HepG2 (cell line): Measurements from ENCODE around the gene PRUNE1. TPM values are rescaled to one million over a fixed set of nuclear protein-coding genes. Genes with fewer than 3 reads are reported as not detected.
A peak's percentile ranks its signal among the peaks of the same experiment; 100 is the strongest.

Experiments used
- ATAC-seq: fragments of 200-7000 bp; cut with Tn5 transposase; 3 replicates; pipeline ENCODE4 v1.9.1; 2020; ENCODE audit warnings: mild to moderate bottlenecking, moderate library complexity
- BruUV-seq: library from RNA; stranded (reverse); fragments of 400-500 nt; replicated peaks from 2 replicates; lab custom pipeline; 2021; lab: Mats Ljungman, UMichigan
- CTCF ChIA-PET: fragments of 300-600 bp; formaldehyde crosslinking; extraction: SDS; loops from one replicate; lab custom pipeline; 2021; ENCODE audit warnings: low total read pairs, inconsistent platforms, low intra/inter-chr PET ratio; lab: Yijun Ruan, JAX
- POLR2A ChIA-PET: fragments of 350-600 bp; sonication (Branson Sonifier 250); formaldehyde crosslinking; loops from one replicate; lab custom pipeline; 2020; ENCODE audit warnings: antibody characterized with exemption, inconsistent platforms; lab: Yijun Ruan, JAX
- DNase-seq: peaks from one replicate; pipeline ENCODE4 v3.0.0-alpha.2; 2015; ENCODE audit warnings: low spot score
- FAIRE-seq: peaks from 3 replicates; lab custom pipeline; 2011; peaks lifted over from hg19 to GRCh38; lab: Jason Lieb, UNC
- H2AFZ ChIP-seq: one replicate; pipeline ENCODE4 v1.6.1; 2011; ENCODE audit warnings: low read length, inconsistent platforms
- H3K27ac ChIP-seq: fragments of 300-600 bp; 3 replicates; pipeline ENCODE4 v1.8.0; 2011; ENCODE audit warnings: mixed run types, mild to moderate bottlenecking, mixed read lengths, low read length, inconsistent platforms; ENCODE audit not compliant: insufficient read depth; ENCODE audit errors: extremely low read length
- H3K27me3 ChIP-seq, 2 experiments: fragments of 200-600 bp in 1 of 2; 2 replicates in 1 of 2; 3 replicates in 1 of 2; pipeline versions ENCODE4 v1.6.0 to v1.8.0; 2011; ENCODE audit warnings: low read length in 2 of 2, mild to moderate bottlenecking in 2 of 2, moderate library complexity in 2 of 2, inconsistent platforms in 1 of 2; ENCODE audit not compliant: insufficient read depth in 2 of 2, control insufficient read depth in 1 of 2
- H3K36me3 ChIP-seq, 2 experiments: fragments of 200-600 bp in 1 of 2; replicated peaks in 1 of 2; 2 replicates in 1 of 2; 3 replicates in 1 of 2; pipeline versions ENCODE4 v1.5.1 to v1.8.0; 2011; ENCODE audit warnings: low read length in 2 of 2, inconsistent platforms in 1 of 2; ENCODE audit not compliant: insufficient read depth in 2 of 2, control insufficient read depth in 1 of 2
- H3K4me1 ChIP-seq: 2 replicates; pipeline ENCODE4 v1.5.1; 2012; ENCODE audit warnings: low read length, inconsistent platforms; ENCODE audit not compliant: insufficient read depth
- H3K4me2 ChIP-seq: 2 replicates; pipeline ENCODE4 v1.6.0; 2011; ENCODE audit warnings: low read depth, low read length, inconsistent platforms
- H3K4me3 ChIP-seq, 3 experiments: fragments of 200-600 bp in 1 of 3; sonication (generic), shearing (Covaris generic) in 1 of 3; replicated peaks in 1 of 3; 2 replicates each; pipeline ENCODE4 v1.5.1; 2011 to 2016; ENCODE audit warnings: low read length in 3 of 3, inconsistent platforms in 2 of 3, low read depth in 2 of 3, mild to moderate bottlenecking in 2 of 3, control low read depth in 1 of 3, mixed read lengths in 1 of 3; ENCODE audit not compliant: insufficient read depth in 1 of 3
- H3K79me2 ChIP-seq: one replicate; pipeline ENCODE4 v1.6.1; 2011; ENCODE audit warnings: low read length, inconsistent platforms; ENCODE audit not compliant: insufficient read depth
- H3K9ac ChIP-seq: 2 replicates; pipeline ENCODE4 v1.6.0; 2011; ENCODE audit warnings: mild to moderate bottlenecking, low read depth, low read length, inconsistent platforms; ENCODE audit not compliant: insufficient read depth
- H3K9me3 ChIP-seq: 2 replicates; pipeline ENCODE4 v1.5.1; 2012; ENCODE audit warnings: mild to moderate bottlenecking, low read length
- H4K20me1 ChIP-seq: 2 replicates; pipeline ENCODE4 v1.6.0; 2011; ENCODE audit warnings: inconsistent platforms, mild to moderate bottlenecking, low read length, moderate library complexity; ENCODE audit not compliant: insufficient read depth
- CCDC6 ChIP-seq: sonication (generic); formaldehyde crosslinking; IDR thresholded peaks from 2 replicates; pipeline ENCODE4 v1.8.1; 2022; ENCODE audit warnings: mild to moderate bottlenecking, missing genetic modification reagents, moderate library complexity
- HIVEP1 ChIP-seq: sonication (generic); formaldehyde crosslinking; IDR thresholded peaks from 2 replicates; pipeline ENCODE4 v1.4.0; 2020; ENCODE audit warnings: mild to moderate bottlenecking, missing genetic modification reagents
- MTA3 ChIP-seq: sonication (generic); formaldehyde crosslinking; IDR thresholded peaks from 2 replicates; pipeline ENCODE4 v1.4.0; 2020; ENCODE audit warnings: missing genetic modification reagents
- NCOA2 ChIP-seq: sonication (generic); formaldehyde crosslinking; IDR thresholded peaks from 2 replicates; pipeline ENCODE4 v1.8.0; 2022; ENCODE audit warnings: inconsistent platforms
- NRL ChIP-seq: sonication (generic); formaldehyde crosslinking; IDR thresholded peaks from 2 replicates; pipeline ENCODE4 v1.5.0; 2020; ENCODE audit warnings: missing genetic modification reagents, mild to moderate bottlenecking, moderate library complexity, borderline replicate concordance
- PRPF4 ChIP-seq: fragments of 200-400 bp; formaldehyde crosslinking; IDR thresholded peaks from 2 replicates; pipeline ENCODE4 v1.6.1; 2016; ENCODE audit warnings: low read length, low read depth; ENCODE audit not compliant: poor library complexity, severe bottlenecking
- SKI ChIP-seq: fragments of 450-650 bp; IDR thresholded peaks from one replicate; pipeline ENCODE4 v1.6.1; 2018; ENCODE audit warnings: mild to moderate bottlenecking; ENCODE audit not compliant: partially characterized antibody
- TGIF2 ChIP-seq: IDR thresholded peaks from 2 replicates; pipeline ENCODE4 v1.6.1; 2016; ENCODE audit warnings: control low read depth, missing compliant biosample characterization
- ZBED4 ChIP-seq: sonication (generic); formaldehyde crosslinking; IDR thresholded peaks from 2 replicates; pipeline ENCODE4 v1.4.0; 2020; ENCODE audit warnings: missing genetic modification reagents, borderline replicate concordance
- ZBTB21 ChIP-seq: sonication (generic); formaldehyde crosslinking; IDR thresholded peaks from 2 replicates; pipeline ENCODE4 v1.4.0; 2020; ENCODE audit warnings: missing genetic modification reagents
- ZMYM4 ChIP-seq: sonication (generic); formaldehyde crosslinking; IDR thresholded peaks from 2 replicates; pipeline ENCODE4 v1.8.1; 2023; ENCODE audit warnings: mild to moderate bottlenecking, missing genetic modification reagents
- ZNF605 ChIP-seq: sonication (generic); formaldehyde crosslinking; IDR thresholded peaks from 2 replicates; pipeline ENCODE4 v1.8.0; 2022; ENCODE audit warnings: mild to moderate bottlenecking, missing genetic modification reagents
- ZSCAN22 ChIP-seq: sonication (generic); formaldehyde crosslinking; IDR thresholded peaks from 2 replicates; pipeline ENCODE4 v1.4.0; 2020; ENCODE audit warnings: mild to moderate bottlenecking, missing genetic modification reagents
- ZSCAN31 ChIP-seq: sonication (generic); formaldehyde crosslinking; IDR thresholded peaks from 2 replicates; pipeline ENCODE4 v1.5.0; 2020; ENCODE audit warnings: low read depth, mild to moderate bottlenecking, missing genetic modification reagents
- WGBS: methylation state at CpG from one replicate; pipeline ENCODE4 v1.1.6; 2017; ENCODE audit warnings: low lambda C conversion rate; 5-methylcytosine and 5-hydroxymethylcytosine counted together
- in situ Hi-C: cut with HindIII; loops from 2 replicates; pipeline ENCODE4 v1.10.0; 2017; ENCODE audit warnings: low pct_unique_long_range_greater_than_20kb; ENCODE audit not compliant: extremely low pct_ligation_motif_present
- intact Hi-C: fragments of 100-400 bp; cut with micrococcal nuclease; formaldehyde crosslinking; loops from one replicate; pipeline ENCODE4 v1.10.0; 2022; ENCODE audit not compliant: unreplicated experiment
- polyA plus RNA-seq, 8 experiments: library from polyadenylated mRNA; depleted of rRNA in 3 of 8; stranded (reverse) in 7 of 8; unstranded in 1 of 8; fragments of >200 nt; fragmentation: Illumina TruSeq in 4 of 8; extraction: Trizol in 4 of 8; gene quantifications; 2 replicates each; pipeline versions ENCODE4 v1.2.1 to v1.2.3, GENCODE V29; 2011 to 2016; ENCODE audit warnings: low read depth in 4 of 8, missing spikeins in 1 of 8, mixed read lengths in 1 of 8; ENCODE audit not compliant: insufficient read depth in 1 of 8
- total RNA-seq, 5 experiments: library from RNA; depleted of rRNA; stranded (reverse); fragments of >200 nt; fragmentation: Illumina TruSeq; extraction: Trizol; gene quantifications; 2 replicates each; pipeline ENCODE4 v1.2.3, GENCODE V29; 2016; ENCODE audit warnings: low read depth in 1 of 5
- TF ChIP-seq, protein P1 (sequence below): sonication (generic); formaldehyde crosslinking; IDR thresholded peaks from 2 replicates; pipeline ENCODE4 v1.4.0; 2020; ENCODE audit warnings: missing genetic modification reagents; ENCODE audit errors: not compliant biosample characterization
- TF ChIP-seq, protein P2 (sequence below): sonication (generic); formaldehyde crosslinking; IDR thresholded peaks from 2 replicates; pipeline ENCODE4 v1.5.0; 2020; ENCODE audit warnings: mild to moderate bottlenecking, missing genetic modification reagents

Gene PRUNE1
- total and polyA plus RNA-seq, 2 of the 13 experiments (the other 11 are each of a cell fraction or from before 2014, with no cell fraction given): 19.0 to 31.9 TPM

DNA sequence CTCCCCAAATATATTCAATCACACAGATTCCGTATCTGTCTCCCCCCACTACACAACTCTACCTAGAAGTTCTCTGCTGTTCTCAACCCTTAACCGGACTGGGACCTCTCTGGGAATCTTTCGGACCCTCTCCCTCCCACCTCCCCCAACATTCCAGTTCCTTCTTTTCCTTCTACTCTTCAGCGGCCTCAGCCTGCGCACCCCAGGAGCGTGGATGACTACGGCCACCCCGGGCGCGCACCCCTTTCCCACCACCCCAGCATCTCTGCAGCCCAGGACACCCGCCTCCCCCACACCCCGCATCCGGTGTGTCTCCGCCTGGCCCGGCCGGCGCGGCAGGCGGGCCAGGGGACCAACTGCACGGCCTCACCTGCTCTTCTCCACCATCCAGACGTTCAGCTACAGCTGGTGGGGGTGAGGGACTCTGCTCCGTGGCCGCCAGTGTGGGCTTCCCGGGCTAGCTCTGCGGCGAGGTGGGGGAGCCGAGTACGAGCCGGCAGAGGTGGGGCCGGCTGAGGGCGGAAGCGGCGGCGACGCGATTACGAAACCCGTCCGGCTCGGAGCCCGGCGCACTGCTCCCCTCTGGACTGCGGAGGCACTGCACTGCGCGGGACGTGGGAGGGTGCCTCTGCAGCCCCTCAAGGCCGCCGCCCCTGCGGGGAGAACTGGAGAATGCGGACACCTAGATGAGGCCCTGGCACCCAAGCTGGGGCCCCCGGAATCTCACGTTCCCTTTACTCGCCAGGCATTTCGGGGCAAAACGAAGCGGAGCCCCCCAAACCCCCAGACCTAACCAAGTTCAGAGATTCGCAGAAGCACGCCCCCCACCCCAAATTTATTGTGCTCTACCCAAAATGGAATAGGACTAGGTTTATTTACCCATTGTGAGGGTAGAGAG lies 51.1 kb downstream of the PRUNE1 start, which contains the start of gene CDC42SE1:
CDC42SE1 (minus strand) TSS at position 514 of the 898 bp plus-strand sequence. CDS start 3,892 bp downstream, outside the sequence.
- ATAC-seq (peak; percentile 96), DNase-seq (peak; percentile 67), FAIRE-seq (no peak)
- Histone ChIP-seq H3K27me3 (0 out of 5 replicates have a peak, but pooled peaks cover 0 to 3% of the 10 kb centered on the region in 2 experiments), H3K4me2 (peak within 1 kb of the TSS; percentile 74), H3K9ac (peak within 1 kb of the TSS; percentile 82), H4K20me1 (no peaks in the 10 kb centered on the region), H3K79me2 (peaks cover 19% of the 10 kb centered on the region), H3K4me3 (peak within 1 kb of the TSS; percentile 83 to 96 (median 88)), H2AFZ (peak within 1 kb of the TSS; percentile 35), H3K4me1 (peaks cover 50% of the 10 kb centered on the region), H3K27ac (peak within 1 kb of the TSS; percentile 56), H3K9me3 (no peaks in the 10 kb centered on the region), H3K36me3 (peaks cover 10 to 22% of the 10 kb centered on the region in 2 experiments)
- in situ Hi-C loops: no loop called here
- under 1% methylated on average over 26 of the region's 58 CpGs for WGBS
- ChIA-PET POLR2A (interaction anchor here (1.2 to 3.6 kb wide), 4 partner anchors 10 to 46 kb away, joined by 3 to 23 read pairs (median 5); partner anchors contain the start of gene C1orf56), CTCF (interaction anchor here (0.7 kb wide), 1 partner anchor 80 kb away, joined by 3 read pairs; no protein-coding TSS in a partner anchor)
- intact Hi-C loops: loop anchor here (2.0 kb wide), 1 partner anchor 47 kb away; no protein-coding TSS in a partner anchor
- BruUV-seq: no TSS peak
- TF ChIP-seq NCOA2 (peak; percentile 41; the same call in 1 of the 2 replicates), ZSCAN31 (CRISPR knock-in tag) (0 out of 2 replicates have a peak, but pooled peaks have one; percentile 53), PRPF4 (no peak), CCDC6 (CRISPR knock-in tag) (peak; percentile 71; the same call in 1 of the 2 replicates), SKI (peak; percentile 97), NRL (CRISPR knock-in tag) (no peak), HIVEP1 (CRISPR knock-in tag) (peak; percentile 71; the same call in 1 of the 2 replicates), ZSCAN22 (CRISPR knock-in tag) (no peak), ZNF605 (CRISPR knock-in tag) (no peak), ZMYM4 (CRISPR knock-in tag) (peak; percentile 64; the same call in 1 of the 2 replicates), ZBED4 (CRISPR knock-in tag) (0 out of 2 replicates have a peak, but pooled peaks have one; percentile 38), TGIF2 (CRISPR knock-in tag) (peak; percentile 52; the same call in 1 of the 2 replicates), ZBTB21 (CRISPR knock-in tag) (no peak), MTA3 (no peak)
- TF ChIP-seq, protein P1, sequence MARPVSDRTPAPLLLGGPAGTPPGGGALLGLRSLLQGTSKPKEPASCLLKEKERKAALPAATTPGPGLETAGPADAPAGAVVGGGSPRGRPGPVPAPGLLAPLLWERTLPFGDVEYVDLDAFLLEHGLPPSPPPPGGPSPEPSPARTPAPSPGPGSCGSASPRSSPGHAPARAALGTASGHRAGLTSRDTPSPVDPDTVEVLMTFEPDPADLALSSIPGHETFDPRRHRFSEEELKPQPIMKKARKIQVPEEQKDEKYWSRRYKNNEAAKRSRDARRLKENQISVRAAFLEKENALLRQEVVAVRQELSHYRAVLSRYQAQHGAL: no peak
- TF ChIP-seq, protein P2, sequence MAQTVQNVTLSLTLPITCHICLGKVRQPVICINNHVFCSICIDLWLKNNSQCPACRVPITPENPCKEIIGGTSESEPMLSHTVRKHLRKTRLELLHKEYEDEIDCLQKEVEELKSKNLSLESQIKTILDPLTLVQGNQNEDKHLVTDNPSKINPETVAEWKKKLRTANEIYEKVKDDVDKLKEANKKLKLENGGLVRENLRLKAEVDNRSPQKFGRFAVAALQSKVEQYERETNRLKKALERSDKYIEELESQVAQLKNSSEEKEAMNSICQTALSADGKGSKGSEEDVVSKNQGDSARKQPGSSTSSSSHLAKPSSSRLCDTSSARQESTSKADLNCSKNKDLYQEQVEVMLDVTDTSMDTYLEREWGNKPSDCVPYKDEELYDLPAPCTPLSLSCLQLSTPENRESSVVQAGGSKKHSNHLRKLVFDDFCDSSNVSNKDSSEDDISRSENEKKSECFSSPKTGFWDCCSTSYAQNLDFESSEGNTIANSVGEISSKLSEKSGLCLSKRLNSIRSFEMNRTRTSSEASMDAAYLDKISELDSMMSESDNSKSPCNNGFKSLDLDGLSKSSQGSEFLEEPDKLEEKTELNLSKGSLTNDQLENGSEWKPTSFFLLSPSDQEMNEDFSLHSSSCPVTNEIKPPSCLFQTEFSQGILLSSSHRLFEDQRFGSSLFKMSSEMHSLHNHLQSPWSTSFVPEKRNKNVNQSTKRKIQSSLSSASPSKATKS (CRISPR knock-in tag): no peak
